ENCODE data around the gene DYNC2H1.

DNA sequence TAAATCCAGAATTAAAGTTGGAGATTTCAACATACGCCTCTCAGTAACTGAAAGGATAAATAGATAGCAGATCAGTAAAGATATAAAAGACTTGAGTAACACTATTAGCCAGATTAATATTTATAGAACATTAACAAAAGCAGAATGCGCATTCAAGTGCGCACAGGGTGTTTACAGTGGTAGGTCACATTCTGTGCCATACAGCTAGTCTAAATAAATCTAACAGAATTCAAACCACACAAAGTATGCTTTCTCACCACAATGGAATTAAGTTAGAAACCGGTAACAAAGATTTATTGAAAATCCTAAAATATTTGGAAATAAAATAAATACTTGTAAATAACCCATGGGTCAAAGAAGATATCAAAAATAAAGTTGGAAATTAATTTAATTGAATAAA lies 341.0 kb downstream of the DYNC2H1 start:
- TF ChIP-seq, protein P1, sequence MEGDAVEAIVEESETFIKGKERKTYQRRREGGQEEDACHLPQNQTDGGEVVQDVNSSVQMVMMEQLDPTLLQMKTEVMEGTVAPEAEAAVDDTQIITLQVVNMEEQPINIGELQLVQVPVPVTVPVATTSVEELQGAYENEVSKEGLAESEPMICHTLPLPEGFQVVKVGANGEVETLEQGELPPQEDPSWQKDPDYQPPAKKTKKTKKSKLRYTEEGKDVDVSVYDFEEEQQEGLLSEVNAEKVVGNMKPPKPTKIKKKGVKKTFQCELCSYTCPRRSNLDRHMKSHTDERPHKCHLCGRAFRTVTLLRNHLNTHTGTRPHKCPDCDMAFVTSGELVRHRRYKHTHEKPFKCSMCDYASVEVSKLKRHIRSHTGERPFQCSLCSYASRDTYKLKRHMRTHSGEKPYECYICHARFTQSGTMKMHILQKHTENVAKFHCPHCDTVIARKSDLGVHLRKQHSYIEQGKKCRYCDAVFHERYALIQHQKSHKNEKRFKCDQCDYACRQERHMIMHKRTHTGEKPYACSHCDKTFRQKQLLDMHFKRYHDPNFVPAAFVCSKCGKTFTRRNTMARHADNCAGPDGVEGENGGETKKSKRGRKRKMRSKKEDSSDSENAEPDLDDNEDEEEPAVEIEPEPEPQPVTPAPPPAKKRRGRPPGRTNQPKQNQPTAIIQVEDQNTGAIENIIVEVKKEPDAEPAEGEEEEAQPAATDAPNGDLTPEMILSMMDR (IDR thresholded peaks at IDR 0.05) = no peak
- TF ChIP-seq POLR2A (IDR thresholded peaks at IDR 0.05) (no peak), EP300 (IDR thresholded peaks at IDR 0.05) (no peak)
